HG03280 (cell line): ENCODE results near the gene SPECC1L.

Experiments used
- ATAC-seq: cut with Tn5 transposase; IDR thresholded peaks from one replicate; pipeline ENCODE4 v1.9.1; 2021; ENCODE audit warnings: mild to moderate bottlenecking, moderate library complexity; ENCODE audit not compliant: unreplicated experiment

The SPECC1L gene

DNA sequence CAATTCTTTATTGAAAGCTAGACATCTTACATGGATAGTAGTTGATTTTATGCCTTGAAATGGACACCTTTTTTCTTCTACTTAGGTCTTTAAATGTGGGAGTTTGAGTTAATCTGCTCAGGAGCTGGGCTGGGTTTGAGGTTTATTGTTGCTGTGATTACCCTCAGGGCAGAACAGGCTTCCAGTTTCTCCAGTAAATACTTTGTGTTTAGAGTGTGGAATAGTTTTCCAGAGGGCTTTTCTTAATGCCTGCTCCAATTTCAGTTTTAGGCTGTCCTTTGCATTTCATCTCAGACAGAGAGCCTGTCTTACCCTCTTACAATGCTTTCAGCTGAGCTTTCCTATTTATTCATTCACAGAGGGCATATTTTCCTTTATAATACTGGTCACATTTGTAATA, 86.9 kb downstream of the SPECC1L start:
- ATAC-seq = no peak

DNA sequence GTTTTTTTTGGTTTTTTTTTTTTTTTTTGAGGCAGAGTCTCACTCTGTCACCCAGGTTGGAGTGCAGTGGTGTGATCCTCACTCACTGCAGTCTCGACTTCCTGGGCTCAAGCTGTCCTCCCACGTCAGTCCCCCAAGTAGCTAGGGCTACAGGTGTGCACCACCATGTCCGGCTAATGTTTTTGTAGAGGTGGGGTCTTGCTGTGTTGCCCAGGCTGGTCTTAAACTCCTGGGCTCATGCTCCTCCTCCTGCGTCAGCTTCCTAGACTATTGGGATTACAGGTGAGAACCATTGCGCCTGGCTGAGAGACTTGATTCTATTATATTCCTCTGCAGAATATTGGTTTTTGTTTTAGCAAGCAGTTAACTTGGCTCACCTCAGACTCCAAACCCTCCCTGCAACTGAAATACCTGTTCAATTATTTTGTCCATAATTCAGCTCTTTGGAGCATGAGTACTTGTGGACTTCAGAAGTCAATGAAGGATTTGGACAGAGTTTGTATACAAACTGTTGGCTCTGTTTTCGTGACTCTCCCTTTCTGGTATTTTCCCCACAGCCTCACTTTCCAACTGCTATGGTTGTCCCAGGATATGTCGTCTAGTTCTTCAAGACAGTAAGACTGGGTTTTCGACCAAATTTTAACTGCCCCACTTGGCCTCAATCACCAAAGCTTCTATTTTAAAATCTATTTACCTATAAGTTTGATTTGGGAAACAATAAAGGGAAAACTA, 87.6 kb downstream of the SPECC1L start:
- ATAC-seq = no peak

DNA sequence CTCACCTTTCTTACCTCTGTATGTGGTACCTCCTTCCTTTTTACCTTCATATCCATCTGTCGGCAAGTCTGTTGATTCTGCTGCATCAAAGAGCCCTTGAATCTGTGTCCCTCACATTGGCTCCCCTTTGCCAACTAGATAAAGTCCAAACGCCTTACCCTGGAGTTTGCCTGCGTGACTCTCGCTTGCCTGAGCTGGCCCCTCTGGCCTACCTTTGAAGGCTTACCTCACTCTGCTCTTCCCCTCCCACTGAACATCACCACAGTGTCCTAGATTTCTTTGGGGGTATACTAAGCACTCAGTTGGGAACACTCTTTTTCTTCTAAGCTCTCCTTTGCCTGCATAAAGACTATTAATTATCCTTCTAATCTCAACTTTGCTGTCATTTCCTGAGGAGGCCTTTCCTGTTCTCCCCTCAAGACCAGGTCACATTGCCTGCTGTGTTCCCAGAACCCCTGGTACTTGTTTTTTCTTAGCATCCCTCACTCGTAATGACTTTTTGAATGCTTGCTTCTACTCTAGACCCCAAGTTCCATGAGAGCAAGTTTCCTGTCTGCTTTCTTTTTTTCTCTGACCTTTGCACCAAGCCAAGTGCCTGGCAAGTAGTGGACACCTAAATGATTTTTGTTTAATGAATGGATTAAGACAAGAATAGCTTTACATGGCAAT, 89.0 kb downstream of the SPECC1L start:
- ATAC-seq = no peak

DNA sequence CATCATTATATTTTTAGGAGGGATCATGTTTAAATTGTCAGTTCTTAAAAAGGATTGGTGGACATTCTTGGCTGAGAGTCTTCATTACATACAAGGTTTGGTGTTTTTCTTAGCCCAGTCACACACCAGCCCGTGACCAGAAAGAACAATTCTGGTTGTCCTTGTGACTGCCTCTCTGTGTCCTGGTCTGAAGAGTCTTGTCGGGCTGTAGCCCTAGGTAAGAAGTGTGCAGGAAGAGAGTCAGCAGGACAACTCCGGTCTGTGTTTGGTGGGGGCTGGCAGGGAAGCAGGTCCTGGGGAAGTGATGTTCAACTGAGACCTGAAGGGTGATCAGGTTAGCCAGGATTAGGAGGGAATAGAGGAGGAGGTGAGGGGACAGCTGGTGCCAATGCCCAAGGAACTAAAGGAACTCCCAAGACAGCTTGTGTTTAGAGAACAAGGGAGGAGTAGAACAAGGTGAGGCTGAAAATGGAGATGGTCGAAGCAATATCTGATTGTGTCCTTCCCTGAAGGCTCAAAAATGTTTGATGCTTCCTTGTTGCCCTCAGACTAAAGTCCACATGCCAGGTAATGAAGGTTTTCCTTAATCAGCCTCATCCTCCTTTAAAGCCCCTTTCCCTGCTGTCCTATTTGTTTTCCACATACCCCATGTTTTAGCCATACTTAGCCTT, 91.5 kb downstream of the SPECC1L start:
- no peak for ATAC-seq

DNA sequence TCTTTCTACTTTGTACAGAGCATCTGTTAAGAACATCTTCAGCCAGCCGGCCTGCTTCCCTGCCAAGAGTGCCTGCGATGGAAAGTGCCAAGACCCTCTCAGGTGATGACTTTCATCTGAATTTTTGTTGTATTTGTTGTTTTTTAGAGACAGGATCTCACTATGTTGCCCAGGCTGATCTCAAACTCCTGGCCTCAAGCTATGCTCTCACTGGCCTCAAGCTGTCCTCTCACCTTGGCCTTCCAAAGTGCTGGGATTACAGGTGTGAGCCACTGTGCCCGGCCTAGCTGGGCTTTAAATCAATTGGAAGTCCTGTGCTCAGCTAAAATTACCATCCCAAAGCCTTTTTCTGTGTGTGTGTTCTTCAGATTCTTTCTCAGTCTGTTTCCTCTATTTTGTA, 92.6 kb downstream of the SPECC1L start:
- no peak for ATAC-seq

DNA sequence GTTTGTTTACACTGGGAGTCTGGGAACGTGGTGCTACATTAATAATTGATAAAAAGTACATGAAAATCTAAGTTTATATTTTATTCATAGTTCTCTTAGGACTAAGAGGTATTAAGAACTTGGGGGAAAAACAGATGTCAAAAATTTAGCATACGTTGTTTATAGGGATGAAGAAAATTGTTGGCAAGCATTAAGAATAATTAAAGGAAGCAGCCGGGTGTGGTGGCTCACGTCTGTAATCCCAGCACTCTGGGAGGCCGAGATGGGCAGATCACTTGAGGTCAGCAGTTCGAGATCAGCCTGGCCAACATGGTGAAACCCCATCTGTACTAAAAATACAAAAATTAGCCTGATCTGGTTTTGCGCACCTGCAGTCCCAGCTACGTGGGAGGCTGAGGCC, 96.1 kb downstream of the SPECC1L start:
- no peak for ATAC-seq

DNA sequence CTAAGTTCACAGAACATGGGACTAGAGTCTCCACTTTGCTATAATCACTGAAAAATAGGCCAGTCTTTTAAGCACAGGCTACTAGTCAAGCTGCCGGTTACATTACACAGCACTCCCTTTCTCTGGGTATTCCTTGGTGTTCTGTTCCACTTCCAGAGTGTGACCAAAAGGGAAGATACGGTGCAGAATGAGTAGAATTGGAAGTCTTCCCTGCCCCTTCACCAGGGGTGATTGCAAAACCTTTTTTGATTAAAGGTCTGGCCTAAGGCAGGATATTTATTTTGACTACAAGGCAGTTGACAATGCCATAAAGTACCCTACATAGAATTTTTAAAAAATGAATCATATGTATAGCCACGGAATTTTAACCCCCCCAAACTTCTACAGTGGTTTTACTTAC, 97.2 kb downstream of the SPECC1L start:
- ATAC-seq = no peak

DNA sequence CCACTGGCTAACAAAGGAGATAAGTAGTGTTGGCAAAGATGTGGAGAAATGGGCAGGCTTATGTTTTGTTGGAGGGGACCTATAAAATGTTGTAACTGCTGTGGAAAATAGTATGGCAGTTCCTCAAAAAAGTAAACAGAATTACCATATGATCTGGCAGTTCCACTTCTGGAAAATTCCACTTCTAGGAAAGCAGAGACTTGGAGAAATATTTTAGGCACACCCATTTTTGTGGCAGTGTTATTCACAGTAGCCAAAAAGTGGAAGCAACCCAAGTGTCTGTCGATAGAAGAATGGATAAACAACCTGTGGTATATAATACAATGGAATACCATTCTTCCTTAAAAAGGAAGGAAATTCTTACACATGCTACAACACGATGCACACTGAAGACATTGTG, 99.8 kb downstream of the SPECC1L start:
- no peak for ATAC-seq

DNA sequence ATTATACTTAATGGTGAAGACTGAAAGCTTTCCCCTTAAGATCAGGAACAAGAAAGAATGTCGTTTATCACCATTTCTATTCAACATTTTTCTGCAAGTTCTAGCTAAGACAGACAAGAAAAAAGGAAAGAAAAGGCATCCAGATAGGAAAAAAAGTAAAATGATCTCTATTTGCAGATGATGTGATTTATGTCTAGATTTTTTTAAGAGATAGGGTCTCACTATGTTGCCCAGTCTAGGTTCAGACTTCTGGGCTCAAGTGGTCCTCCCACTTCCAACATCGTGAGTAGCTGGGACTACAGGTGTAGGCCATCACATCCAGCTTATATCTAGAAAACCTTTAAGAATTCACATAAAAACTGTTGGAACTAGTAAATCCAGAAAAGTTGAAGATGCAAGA, 105.4 kb downstream of the SPECC1L start:
- ATAC-seq = no peak

DNA sequence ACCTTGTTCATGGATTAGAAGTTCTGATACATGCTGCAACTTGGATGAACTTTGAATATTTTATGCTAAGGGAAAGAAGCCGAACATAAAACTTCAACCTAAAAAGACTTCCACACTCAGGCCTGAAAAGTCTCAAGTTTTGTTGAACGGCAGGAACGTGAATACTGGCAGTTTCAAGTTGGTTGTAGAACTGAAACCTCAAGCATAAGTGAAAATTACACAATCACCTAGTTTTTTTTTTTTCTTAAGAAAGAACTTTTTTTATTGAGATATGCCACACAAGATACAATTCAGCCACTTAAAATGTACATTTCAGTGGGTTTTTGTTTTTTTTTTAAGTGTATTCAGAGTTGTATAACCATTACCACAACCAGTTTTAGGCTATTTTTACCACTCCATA, 106.0 kb downstream of the SPECC1L start:
- ATAC-seq = no peak

DNA sequence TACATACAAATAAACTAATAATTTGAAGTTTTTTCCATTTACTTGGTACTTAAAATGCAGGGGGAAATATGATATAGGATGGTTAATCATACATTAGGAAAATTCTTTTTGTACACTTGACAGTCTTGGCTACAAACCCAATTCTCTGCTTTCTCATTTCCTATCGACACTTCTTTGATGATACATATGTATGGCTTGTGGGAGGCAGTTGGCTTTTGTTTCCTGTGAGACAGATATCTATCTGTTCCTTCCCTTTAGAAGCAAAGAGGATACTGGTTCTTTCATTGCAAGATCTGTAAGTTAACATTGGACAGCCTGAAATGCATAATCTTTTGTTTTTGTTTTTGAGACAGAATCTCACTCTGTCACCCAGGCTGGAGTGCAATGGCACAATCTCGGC, 108.9 kb downstream of the SPECC1L start:
- ATAC-seq = no peak

DNA sequence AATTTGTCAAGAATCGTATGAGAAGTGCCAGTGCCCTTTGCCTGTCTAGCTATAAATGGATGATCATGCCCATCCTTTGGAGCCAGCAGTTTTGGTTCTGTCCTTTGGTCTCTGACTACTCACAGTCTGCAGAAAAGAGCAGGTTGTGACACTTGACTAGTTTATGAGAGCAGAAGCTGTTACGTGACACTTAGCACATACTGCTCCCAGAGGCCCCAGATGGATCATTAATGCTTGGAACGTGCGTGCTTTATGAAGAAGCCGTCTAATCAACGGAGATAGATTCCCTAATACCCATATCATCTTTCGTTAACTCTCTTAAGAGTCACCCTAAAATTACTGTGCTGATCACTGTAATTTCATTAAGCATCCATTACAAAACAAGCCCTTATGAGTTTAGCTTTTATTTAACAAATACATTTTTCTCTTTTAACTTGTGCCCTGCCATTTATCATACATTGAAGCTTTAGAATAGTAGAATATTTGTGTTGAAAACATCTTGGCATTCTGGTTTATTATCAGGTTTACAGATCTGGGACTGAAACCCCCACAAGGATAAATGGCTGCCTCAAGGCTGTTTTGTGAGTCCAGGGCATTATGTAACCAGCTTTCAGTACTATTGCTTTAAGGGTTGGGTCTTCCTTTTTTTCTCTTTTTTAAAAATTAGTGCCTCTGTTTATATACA, 109.7 kb downstream of the SPECC1L start:
- ATAC-seq = no peak

DNA sequence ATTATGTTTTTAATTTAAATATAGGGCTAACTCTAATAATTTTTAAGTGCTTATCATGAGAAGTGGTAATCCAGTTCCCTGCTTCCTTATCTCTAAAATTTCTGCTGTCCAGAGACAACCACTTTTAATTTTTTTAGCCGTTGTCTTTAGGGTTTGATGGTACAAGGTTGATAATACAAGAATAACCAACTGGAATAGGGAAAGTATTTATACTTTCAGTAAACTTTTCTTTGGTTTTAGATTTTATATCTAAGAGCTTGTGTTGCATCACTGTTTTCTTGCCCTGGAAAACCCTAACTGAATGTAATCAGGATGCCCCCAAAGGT, 110.2 kb downstream of the SPECC1L start:
- ATAC-seq = no peak

DNA sequence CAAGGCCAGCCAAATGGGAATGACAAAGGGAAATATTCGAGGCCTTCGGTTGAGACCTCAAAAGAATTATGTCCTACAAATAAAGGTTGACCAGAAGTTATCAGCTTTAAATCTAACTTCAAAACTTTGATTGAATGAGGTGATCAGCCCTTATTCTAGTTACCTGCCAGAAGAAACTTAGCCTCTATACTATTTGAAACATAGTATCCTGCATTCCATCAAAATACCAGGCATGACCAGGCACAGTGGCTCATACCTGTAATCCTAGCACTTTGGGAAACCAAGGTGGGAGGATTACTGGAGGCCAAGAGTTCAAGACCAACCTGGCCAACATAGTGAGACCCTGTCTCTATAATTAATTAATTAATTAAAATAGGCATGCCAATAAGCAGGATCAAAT, 112.4 kb downstream of the SPECC1L start:
- ATAC-seq = no peak

DNA sequence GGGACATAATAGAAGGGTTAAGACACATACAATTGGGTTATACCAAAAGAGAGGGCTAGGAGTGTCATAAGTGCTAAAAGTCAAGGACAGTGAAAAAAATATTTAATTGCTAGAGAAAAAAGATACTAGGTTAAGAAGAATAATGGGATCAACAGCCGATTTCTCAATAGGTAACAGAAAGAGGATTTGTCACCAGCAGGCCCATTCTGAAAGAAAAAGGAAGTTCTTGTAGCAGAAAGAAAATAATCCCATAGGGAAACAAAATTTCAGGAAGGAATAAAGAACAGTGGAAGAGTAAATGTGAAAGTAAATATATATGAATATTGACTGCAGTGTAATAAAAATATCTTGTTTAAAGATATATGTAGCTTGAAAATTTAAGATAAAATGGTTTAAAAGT, 113.5 kb downstream of the SPECC1L start:
- no peak for ATAC-seq

DNA sequence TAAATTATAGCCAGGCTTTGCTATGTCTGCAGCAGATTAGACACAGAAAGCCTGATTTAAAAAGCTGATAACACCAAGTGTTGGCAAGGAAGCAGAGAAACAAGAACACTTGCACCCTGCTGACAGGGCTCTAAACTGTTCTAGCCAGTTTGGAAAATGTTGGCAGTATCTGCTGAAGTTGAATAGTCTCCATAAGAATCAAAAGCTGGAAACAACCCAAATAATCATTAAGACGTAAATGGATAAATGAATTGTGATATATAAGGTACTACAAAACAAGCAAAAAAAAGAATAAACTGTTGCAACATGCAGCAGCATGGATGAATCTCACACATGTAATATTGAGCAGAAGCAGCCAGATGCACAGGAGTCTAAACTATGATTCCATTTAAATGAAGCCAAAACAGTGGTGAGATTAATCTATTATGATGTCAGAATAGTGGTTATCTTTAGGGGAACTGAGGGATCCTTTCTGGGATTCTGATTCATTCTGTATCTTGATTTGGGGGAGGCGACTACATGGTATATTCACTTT, 116.4 kb downstream of the SPECC1L start:
- no peak for ATAC-seq

DNA sequence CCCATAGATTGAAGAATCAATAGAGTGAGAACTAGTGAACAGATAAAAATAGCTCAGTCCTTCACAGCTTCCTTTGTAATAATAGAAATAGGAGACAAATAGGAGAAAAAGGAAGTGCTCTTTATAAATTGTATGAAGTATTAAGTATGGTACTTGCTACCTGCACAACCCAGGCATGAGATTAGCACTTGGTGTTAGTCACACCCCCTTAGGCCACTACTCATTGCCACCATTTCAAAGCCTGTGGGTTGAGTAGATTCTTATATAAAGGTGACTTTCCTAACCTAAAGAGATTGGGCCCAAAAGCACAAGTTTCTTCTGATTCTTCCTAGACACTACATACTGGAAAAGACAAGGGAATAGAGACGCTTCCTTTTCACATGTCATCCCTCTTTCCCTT, 119.0 kb downstream of the SPECC1L start:
- ATAC-seq = no peak

DNA sequence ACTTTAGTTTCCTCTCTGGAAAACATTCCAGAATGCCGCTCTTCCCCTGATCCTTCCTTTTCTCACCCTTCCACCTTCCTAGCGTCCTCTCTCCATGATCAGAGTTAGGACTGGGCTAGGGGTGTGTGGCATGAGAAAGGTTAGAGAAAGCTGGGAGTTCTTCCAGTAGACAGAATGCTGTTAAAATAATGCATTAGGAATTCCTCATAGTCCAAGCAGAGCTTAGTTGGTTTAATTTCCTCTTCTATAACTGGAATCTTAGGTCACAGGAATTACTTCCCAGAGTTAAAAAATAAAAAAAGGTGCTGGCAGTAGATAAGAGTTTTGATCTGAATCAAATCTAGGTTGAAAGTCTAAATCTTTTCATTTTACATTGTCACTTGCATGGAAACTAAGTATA, 119.5 kb downstream of the SPECC1L start:
- ATAC-seq = no peak

DNA sequence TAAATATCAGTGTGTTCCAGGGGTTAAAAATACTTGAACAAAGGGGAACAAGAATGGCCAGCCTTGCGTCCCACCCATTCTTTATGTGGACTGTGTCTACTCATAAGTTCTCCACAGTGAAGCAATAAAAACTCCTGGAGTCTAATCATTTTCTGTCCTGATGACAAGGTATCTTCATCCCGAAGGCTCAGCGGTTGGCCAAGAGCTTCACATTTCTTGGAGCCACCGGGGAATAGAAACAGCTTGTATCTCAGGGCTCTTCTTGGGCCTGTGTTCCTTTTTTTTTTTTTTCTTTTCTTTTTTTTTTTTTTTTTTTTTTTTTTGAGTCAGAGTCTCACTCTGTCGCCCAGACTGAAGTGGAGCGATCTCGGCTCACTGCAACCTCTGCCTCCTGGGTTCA, 119.9 kb downstream of the SPECC1L start:
- no peak for ATAC-seq

DNA sequence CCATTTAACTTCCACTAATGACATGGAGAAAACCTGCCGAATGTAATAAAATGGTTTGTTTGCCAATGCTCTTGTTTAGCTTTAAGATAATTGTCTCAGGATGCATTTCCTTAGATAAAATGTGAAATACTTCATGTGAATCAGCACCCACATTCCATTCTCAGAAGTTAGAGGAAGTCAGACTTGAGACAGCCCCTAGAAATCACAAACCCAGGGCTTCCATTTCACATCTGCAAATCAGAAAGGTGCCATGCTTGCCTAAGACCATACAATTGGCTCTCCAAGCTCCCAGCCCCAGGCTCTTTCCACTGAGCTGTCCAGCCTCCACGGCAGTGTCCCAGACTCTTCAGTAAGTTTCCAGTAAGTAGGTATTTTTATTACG, 121.2 kb downstream of the SPECC1L start:
- ATAC-seq = no peak

DNA sequence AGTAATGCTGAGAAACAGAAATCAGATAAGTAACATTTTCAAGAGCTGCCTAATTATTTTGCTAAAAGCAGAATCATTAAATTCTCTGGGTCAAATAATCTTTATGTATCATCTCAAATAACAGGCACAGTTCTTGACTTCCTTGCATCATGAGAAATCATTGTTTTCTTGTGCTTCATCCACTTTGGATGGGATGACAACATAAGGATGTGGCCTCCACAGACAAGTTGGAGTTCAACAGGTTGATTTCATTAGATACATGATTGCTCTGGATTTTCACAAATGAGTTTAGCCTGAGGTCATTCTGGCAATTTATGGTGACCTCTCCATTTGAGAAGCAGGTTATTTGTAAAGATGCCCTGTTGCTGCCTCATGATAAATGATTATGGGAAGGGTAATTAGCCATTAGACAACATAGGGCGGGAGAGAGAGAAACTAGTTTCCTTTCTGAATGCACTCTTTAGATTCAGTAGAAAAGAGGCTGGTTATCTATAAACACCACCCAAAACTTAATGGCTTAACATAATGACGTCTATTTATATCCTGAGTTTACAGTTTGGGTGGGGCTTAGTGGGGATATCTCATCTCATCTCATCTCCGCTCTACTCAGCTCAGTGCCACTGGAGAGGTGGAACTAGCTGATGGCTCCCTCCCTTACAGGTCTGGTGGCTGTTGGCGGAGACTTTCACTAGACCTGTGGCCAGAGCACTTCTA, 121.7 kb downstream of the SPECC1L start:
- ATAC-seq = no peak
